Measurements from ENCODE around the gene TBR1.

The TBR1 gene

DNA sequence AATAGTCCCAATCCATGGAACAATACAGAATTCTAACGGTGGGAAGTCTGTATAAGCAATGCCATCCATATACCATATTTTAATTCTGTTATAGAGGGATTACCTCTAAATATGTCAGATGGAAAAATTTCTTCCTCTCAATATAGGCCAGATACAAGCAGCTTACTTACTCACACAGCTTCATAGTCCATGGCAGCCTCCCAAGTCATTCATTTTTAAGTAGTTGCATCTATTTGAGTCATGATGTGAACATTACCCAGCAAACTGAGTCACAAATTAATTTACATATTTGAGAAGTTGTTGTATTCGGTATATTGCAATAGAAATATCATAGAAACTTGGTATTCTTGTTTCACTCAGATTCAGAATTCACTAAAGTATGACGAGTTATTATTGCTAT is 20.3 kb downstream of the TBR1 start (continued):
- TF ChIP-seq ZNF223 (tag by site-specific recombination; IDR thresholded peaks at IDR 0.05), result no peak
- TF ChIP-seq, protein P1, sequence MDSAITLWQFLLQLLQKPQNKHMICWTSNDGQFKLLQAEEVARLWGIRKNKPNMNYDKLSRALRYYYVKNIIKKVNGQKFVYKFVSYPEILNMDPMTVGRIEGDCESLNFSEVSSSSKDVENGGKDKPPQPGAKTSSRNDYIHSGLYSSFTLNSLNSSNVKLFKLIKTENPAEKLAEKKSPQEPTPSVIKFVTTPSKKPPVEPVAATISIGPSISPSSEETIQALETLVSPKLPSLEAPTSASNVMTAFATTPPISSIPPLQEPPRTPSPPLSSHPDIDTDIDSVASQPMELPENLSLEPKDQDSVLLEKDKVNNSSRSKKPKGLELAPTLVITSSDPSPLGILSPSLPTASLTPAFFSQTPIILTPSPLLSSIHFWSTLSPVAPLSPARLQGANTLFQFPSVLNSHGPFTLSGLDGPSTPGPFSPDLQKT (IDR thresholded peaks at IDR 0.05; ENCODE audit: borderline replicate concordance, low read depth, low read length), result no peak
- TF ChIP-seq, protein P2, sequence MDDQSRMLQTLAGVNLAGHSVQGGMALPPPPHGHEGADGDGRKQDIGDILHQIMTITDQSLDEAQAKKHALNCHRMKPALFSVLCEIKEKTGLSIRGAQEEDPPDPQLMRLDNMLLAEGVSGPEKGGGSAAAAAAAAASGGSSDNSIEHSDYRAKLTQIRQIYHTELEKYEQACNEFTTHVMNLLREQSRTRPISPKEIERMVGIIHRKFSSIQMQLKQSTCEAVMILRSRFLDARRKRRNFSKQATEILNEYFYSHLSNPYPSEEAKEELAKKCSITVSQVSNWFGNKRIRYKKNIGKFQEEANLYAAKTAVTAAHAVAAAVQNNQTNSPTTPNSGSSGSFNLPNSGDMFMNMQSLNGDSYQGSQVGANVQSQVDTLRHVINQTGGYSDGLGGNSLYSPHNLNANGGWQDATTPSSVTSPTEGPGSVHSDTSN (CRISPR knock-in tag; IDR thresholded peaks at IDR 0.05), result no peak

DNA sequence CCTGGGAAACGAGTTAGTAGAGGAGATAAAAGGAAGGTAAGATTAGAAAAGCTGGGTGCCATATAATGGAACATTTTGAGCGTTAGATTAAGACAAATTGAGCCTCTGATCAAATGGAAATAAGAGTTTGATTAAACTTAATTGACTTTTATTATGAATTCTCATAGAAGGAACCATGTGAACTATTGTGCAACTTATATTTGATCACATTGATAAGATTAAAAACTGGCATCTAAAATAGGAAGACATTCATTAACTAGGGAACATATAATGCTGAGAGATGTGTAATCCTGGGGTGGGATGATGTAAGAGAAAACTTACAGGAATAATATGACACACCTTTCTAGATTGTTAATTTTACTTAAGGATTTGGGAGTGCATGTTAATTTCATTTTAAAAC is 22.5 kb downstream of the TBR1 start:
- no peaks in the 10 kb centered on the region for H3K4me1 ChIP-seq (ENCODE audit: control insufficient read depth, insufficient read depth, low read length)
- ChIA-PET POLR2A (no interaction called here), CTCF (interaction anchor here (0.6 kb wide), 1 partner anchor 68 kb away, joined by 4 read pairs; no protein-coding TSS in a partner anchor)
- TF ChIP-seq, protein P3, sequence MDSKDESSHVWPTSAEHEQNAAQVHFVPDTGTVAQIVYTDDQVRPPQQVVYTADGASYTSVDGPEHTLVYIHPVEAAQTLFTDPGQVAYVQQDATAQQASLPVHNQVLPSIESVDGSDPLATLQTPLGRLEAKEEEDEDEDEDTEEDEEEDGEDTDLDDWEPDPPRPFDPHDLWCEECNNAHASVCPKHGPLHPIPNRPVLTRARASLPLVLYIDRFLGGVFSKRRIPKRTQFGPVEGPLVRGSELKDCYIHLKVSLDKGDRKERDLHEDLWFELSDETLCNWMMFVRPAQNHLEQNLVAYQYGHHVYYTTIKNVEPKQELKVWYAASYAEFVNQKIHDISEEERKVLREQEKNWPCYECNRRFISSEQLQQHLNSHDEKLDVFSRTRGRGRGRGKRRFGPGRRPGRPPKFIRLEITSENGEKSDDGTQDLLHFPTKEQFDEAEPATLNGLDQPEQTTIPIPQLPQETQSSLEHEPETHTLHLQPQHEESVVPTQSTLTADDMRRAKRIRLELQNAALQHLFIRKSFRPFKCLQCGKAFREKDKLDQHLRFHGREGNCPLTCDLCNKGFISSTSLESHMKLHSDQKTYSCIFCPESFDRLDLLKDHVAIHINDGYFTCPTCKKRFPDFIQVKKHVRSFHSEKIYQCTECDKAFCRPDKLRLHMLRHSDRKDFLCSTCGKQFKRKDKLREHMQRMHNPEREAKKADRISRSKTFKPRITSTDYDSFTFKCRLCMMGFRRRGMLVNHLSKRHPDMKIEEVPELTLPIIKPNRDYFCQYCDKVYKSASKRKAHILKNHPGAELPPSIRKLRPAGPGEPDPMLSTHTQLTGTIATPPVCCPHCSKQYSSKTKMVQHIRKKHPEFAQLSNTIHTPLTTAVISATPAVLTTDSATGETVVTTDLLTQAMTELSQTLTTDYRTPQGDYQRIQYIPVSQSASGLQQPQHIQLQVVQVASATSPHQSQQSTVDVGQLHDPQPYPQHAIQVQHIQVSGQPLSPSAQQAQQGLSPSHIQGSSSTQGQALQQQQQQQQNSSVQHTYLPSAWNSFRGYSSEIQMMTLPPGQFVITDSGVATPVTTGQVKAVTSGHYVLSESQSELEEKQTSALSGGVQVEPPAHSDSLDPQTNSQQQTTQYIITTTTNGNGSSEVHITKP (tag by site-specific recombination; IDR thresholded peaks at IDR 0.05), result no peak
- no peak for TF ChIP-seq ZNF707 (tag by site-specific recombination; IDR thresholded peaks at IDR 0.05)
- TF ChIP-seq KLF8 (tag by site-specific recombination; IDR thresholded peaks at IDR 0.05), result no peak
- no peak for TF ChIP-seq ZNF600 (tag by site-specific recombination; IDR thresholded peaks at IDR 0.05)
- TF ChIP-seq ZNF132 (tag by site-specific recombination; IDR thresholded peaks at IDR 0.05; ENCODE audit: borderline replicate concordance), result no peak
- no peak for TF ChIP-seq ZNF629 (tag by site-specific recombination; IDR thresholded peaks at IDR 0.05)
- no peak for TF ChIP-seq SP2 (tag by site-specific recombination; IDR thresholded peaks at IDR 0.05)
- TF ChIP-seq ZNF416 (tag by site-specific recombination; IDR thresholded peaks at IDR 0.05), result no peak
- TF ChIP-seq IKZF3 (tag by site-specific recombination; IDR thresholded peaks at IDR 0.05), result no peak
- no peak for TF ChIP-seq ZNF184 (tag by site-specific recombination; IDR thresholded peaks at IDR 0.05)
- no peaks in the 10 kb centered on the region for H3K36me3 ChIP-seq (ENCODE audit: control insufficient read depth in 2 of 2, insufficient read depth in 1 of 2, low read length in 2 of 2)
- H3K9me3 ChIP-seq (ENCODE audit: control insufficient read depth, insufficient read depth, low read depth, low read length), result no peaks in the 10 kb centered on the region
- no peak overlapping the region for H3K27ac ChIP-seq (ENCODE audit: extremely low read depth, low read depth, low read length)
- H3K4me3 ChIP-seq (ENCODE audit: low read depth, low read length), result no peak overlapping the region

DNA sequence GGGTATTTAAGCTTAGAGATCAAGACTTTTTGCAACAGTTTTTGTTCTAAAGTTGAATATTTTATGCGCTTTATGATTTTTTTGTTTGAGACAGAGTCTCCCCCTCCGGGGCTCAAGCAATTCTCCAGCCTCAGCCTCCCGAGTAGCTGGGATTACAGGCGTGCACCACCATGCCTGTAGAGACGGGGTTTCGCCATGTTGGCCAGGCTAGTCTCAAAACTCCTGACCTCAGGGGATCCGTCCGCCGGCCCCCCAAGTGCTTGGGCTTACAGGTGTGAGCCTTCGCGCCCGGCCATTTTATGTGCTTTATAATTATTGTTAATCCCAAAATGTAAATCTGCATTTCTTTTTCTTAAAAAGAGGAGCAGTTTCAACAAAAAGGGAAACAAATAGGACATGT is 29.0 kb downstream of the TBR1 start:
- POLR2A ChIA-PET, result no interaction called here
- H3K36me3 ChIP-seq (ENCODE audit: control insufficient read depth in 2 of 2, insufficient read depth in 1 of 2, low read length in 2 of 2), result no peaks in the 10 kb centered on the region
- CTCF ChIA-PET, result interaction anchor here (0.6 kb wide), 1 partner anchor 61 kb away, joined by 3 read pairs; no protein-coding TSS in a partner anchor
- TF ChIP-seq ZNF274 (IDR thresholded peaks at IDR 0.05; ENCODE audit: low read length) (no peak), ZNF274 (tag by site-specific recombination; IDR thresholded peaks at IDR 0.05; ENCODE audit: borderline replicate concordance) (no peak), ZNF626 (tag by site-specific recombination; IDR thresholded peaks at IDR 0.05) (no peak), ZNF211 (tag by site-specific recombination; IDR thresholded peaks at IDR 0.05; ENCODE audit: low read depth) (no peak), BCL11A (tag by site-specific recombination; IDR thresholded peaks at IDR 0.05; ENCODE audit: low read depth) (no peak)
- TF ChIP-seq, protein P4, sequence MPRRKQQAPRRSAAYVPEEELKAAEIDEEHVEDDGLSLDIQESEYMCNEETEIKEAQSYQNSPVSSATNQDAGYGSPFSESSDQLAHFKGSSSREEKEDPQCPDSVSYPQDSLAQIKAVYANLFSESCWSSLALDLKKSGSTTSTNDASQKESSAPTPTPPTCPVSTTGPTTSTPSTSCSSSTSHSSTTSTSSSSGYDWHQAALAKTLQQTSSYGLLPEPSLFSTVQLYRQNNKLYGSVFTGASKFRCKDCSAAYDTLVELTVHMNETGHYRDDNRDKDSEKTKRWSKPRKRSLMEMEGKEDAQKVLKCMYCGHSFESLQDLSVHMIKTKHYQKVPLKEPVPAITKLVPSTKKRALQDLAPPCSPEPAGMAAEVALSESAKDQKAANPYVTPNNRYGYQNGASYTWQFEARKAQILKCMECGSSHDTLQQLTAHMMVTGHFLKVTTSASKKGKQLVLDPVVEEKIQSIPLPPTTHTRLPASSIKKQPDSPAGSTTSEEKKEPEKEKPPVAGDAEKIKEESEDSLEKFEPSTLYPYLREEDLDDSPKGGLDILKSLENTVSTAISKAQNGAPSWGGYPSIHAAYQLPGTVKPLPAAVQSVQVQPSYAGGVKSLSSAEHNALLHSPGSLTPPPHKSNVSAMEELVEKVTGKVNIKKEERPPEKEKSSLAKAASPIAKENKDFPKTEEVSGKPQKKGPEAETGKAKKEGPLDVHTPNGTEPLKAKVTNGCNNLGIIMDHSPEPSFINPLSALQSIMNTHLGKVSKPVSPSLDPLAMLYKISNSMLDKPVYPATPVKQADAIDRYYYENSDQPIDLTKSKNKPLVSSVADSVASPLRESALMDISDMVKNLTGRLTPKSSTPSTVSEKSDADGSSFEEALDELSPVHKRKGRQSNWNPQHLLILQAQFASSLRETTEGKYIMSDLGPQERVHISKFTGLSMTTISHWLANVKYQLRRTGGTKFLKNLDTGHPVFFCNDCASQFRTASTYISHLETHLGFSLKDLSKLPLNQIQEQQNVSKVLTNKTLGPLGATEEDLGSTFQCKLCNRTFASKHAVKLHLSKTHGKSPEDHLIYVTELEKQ (tag by site-specific recombination; IDR thresholded peaks at IDR 0.05; ENCODE audit: borderline replicate concordance), result no peak
- TF ChIP-seq, protein P5, sequence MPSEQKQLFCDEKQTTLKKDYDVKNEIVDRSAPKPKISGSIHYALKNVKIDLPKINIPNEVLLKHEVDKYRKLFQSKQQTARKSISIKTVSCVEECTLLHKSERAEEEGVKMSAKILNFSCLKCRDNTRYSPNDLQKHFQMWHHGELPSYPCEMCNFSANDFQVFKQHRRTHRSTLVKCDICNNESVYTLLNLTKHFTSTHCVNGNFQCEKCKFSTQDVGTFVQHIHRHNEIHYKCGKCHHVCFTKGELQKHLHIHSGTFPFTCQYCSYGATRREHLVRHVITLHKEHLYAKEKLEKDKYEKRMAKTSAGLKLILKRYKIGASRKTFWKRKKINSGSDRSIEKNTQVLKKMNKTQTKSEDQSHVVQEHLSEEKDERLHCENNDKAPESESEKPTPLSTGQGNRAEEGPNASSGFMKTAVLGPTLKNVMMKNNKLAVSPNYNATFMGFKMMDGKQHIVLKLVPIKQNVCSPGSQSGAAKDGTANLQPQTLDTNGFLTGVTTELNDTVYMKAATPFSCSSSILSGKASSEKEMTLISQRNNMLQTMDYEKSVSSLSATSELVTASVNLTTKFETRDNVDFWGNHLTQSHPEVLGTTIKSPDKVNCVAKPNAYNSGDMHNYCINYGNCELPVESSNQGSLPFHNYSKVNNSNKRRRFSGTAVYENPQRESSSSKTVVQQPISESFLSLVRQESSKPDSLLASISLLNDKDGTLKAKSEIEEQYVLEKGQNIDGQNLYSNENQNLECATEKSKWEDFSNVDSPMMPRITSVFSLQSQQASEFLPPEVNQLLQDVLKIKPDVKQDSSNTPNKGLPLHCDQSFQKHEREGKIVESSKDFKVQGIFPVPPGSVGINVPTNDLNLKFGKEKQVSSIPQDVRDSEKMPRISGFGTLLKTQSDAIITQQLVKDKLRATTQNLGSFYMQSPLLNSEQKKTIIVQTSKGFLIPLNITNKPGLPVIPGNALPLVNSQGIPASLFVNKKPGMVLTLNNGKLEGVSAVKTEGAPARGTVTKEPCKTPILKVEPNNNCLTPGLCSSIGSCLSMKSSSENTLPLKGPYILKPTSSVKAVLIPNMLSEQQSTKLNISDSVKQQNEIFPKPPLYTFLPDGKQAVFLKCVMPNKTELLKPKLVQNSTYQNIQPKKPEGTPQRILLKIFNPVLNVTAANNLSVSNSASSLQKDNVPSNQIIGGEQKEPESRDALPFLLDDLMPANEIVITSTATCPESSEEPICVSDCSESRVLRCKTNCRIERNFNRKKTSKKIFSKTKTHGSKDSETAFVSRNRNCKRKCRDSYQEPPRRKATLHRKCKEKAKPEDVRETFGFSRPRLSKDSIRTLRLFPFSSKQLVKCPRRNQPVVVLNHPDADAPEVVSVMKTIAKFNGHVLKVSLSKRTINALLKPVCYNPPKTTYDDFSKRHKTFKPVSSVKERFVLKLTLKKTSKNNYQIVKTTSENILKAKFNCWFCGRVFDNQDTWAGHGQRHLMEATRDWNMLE (tag by site-specific recombination; conservative IDR thresholded peaks at IDR 0.05; ENCODE audit: low read depth), result no peak

More for the DNA sequence above, 29.0 kb downstream of the TBR1 start:
- Histone ChIP-seq H3K27ac (ENCODE audit: extremely low read depth, low read depth, low read length) (no peak overlapping the region), H3K9me3 (ENCODE audit: control insufficient read depth, insufficient read depth, low read depth, low read length) (no peaks in the 10 kb centered on the region), H3K4me1 (ENCODE audit: control insufficient read depth, insufficient read depth, low read length) (no peaks in the 10 kb centered on the region), H3K4me3 (ENCODE audit: low read depth, low read length) (no peak overlapping the region)

All from HEK293 (cell line).